ENCODE measurements around the gene TOLLIP.

The TOLLIP gene

GRCh38 chr11:1297576-1298473, 11.6 kb downstream of the TOLLIP start:
- no peak for DNase-seq

- no peak for DNase-seq
Observed at GRCh38 chr11:1297011-1297575, 12.3 kb downstream of the TOLLIP start.

GRCh38 chr11:1296287-1296686, 13.1 kb downstream of the TOLLIP start:
- DNase-seq = no peak

GRCh38 chr11:1295591-1295990, 13.8 kb downstream of the TOLLIP start:
- DNase-seq = no peak

GRCh38 chr11:1295086-1295485, 14.3 kb downstream of the TOLLIP start:
- DNase-seq = no peak

- DNase-seq = no peak
Observed at GRCh38 chr11:1293619-1294015, 15.8 kb downstream of the TOLLIP start.

GRCh38 chr11:1292644-1293618, 16.5 kb downstream of the TOLLIP start:
- no peak for DNase-seq

GRCh38 chr11:1292018-1292643, 17.3 kb downstream of the TOLLIP start:
- DNase-seq = no peak

GRCh38 chr11:1291295-1292017, 18.0 kb downstream of the TOLLIP start:
- DNase-seq = no peak

- no peak for DNase-seq
Observed at GRCh38 chr11:1290052-1291040, 19.1 kb downstream of the TOLLIP start.

- no peak for DNase-seq
Observed at GRCh38 chr11:1289211-1289935, 20.1 kb downstream of the TOLLIP start.

GRCh38 chr11:1288426-1289151, 20.8 kb downstream of the TOLLIP start:
- no peak for DNase-seq

- DNase-seq = no peak
Observed at GRCh38 chr11:1287928-1288327, 21.5 kb downstream of the TOLLIP start.

- DNase-seq = no peak
Observed at GRCh38 chr11:1285876-1286275, 23.6 kb downstream of the TOLLIP start.

GRCh38 chr11:1285316-1285744, 24.1 kb downstream of the TOLLIP start:
- DNase-seq = no peak

- no peak for DNase-seq
Observed at GRCh38 chr11:1283906-1284305, 25.5 kb downstream of the TOLLIP start.

- DNase-seq = no peak
Observed at GRCh38 chr11:1283091-1283511, 26.3 kb downstream of the TOLLIP start.

- no peak for DNase-seq
Observed at GRCh38 chr11:1281974-1282365, 27.5 kb downstream of the TOLLIP start.

- DNase-seq = no peak
Observed at GRCh38 chr11:1281326-1281973, 28.0 kb downstream of the TOLLIP start.
